OCI-LY7 (cell line): ENCODE data around the gene SMIM12.

ENCODE experiments used
- EZH2phosphoT487 ChIP-seq: fragments of 200-600 bp; sonication (generic); IDR thresholded peaks from 2 replicates; pipeline ENCODE4 v1.6.1; 2018; ENCODE audit warnings: low read depth, borderline replicate concordance, mild to moderate bottlenecking, mixed run types, antibody characterized with exemption, low read length, moderate library complexity, mixed read lengths
- TF ChIP-seq, protein P1 (sequence below): fragments of 200-600 bp; sonication (generic); conservative IDR thresholded peaks from 2 replicates; pipeline ENCODE4 v1.5.1; 2014; ENCODE audit warnings: mild to moderate bottlenecking, antibody characterized with exemption, low read length, moderate library complexity, mixed read lengths

DNA sequence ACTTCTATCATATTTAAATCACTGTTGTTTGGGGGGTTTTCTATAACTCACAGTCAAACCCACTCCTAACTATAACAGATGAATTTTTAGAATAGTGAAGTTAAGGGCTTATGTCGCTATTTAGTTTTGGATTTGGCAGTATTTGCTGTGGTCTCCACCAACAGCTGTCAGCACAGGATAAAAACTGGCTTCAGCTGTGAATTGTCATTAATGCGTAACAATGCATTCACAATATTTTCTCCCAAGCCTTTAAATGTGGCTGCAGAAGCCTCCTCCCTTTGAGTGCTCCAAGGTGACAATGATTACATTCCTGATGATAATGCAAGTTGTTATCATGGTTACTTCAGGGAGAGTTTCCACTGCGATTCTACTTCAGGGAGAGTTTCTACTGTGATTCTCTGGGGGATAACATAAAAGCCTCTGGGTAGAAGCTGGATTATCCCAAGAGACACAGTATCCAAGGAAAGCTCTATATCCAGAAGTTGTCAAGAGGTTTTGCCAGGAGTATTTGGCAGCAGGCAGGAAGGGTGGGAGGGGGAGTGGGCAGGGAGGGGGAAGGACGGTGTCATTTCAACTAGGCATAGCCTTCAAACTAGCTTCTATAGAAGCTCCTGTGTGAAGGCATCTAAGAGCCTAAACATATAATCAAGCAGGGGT lies 14.9 kb upstream of the SMIM12 start:
- TF ChIP-seq, protein P1, sequence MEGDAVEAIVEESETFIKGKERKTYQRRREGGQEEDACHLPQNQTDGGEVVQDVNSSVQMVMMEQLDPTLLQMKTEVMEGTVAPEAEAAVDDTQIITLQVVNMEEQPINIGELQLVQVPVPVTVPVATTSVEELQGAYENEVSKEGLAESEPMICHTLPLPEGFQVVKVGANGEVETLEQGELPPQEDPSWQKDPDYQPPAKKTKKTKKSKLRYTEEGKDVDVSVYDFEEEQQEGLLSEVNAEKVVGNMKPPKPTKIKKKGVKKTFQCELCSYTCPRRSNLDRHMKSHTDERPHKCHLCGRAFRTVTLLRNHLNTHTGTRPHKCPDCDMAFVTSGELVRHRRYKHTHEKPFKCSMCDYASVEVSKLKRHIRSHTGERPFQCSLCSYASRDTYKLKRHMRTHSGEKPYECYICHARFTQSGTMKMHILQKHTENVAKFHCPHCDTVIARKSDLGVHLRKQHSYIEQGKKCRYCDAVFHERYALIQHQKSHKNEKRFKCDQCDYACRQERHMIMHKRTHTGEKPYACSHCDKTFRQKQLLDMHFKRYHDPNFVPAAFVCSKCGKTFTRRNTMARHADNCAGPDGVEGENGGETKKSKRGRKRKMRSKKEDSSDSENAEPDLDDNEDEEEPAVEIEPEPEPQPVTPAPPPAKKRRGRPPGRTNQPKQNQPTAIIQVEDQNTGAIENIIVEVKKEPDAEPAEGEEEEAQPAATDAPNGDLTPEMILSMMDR = no peak
- TF ChIP-seq EZH2phosphoT487 = no peak
